Urinary bladder (tissue), 4 donors: ENCODE data around the gene ASIC3. TPM values are rescaled to one million over a fixed set of nuclear protein-coding genes. Genes with fewer than 3 reads are reported as not detected.

Experiments used
- DNase-seq: peaks from one replicate; pipeline ENCODE4 v3.0.0-alpha.2; 2015; ENCODE audit errors: extremely low spot score
- H3K27ac ChIP-seq: one replicate; pipeline ENCODE4 v1.5.1; 2013; ENCODE audit warnings: low read depth, mild to moderate bottlenecking, moderate library complexity
- H3K36me3 ChIP-seq: one replicate; pipeline ENCODE4 v1.6.1; 2013; ENCODE audit warnings: mild to moderate bottlenecking, moderate library complexity; ENCODE audit not compliant: insufficient read depth
- H3K4me1 ChIP-seq: one replicate; pipeline ENCODE4 v1.6.1; 2013; ENCODE audit warnings: mild to moderate bottlenecking, moderate library complexity; ENCODE audit not compliant: insufficient read depth
- H3K4me3 ChIP-seq: one replicate; pipeline ENCODE4 v1.5.1; 2013; ENCODE audit warnings: low read depth, low read length
- WGBS: extraction: QIAGEN DNeasy Blood & Tissue Kit; methylation state at CpG from one replicate; pipeline ENCODE4 v1.1.7; 2013; 5-methylcytosine and 5-hydroxymethylcytosine counted together
- polyA plus RNA-seq: library from polyadenylated mRNA; stranded (reverse); fragments of 200-250 nt; gene quantifications from one replicate; pipeline ENCODE4 v1.2.3, GENCODE V29; 2013
- total RNA-seq: library from RNA; depleted of rRNA; stranded (reverse); fragments of >200 nt; gene quantifications from one replicate; pipeline ENCODE4 v1.2.3, GENCODE V29; 2014
- donor health status: healthy with polysubstance abuse.
- donor health status: healthy.

Gene ASIC3
- total and polyA plus RNA-seq, 2 donors = 1.1 to 2.0 TPM

DNA sequence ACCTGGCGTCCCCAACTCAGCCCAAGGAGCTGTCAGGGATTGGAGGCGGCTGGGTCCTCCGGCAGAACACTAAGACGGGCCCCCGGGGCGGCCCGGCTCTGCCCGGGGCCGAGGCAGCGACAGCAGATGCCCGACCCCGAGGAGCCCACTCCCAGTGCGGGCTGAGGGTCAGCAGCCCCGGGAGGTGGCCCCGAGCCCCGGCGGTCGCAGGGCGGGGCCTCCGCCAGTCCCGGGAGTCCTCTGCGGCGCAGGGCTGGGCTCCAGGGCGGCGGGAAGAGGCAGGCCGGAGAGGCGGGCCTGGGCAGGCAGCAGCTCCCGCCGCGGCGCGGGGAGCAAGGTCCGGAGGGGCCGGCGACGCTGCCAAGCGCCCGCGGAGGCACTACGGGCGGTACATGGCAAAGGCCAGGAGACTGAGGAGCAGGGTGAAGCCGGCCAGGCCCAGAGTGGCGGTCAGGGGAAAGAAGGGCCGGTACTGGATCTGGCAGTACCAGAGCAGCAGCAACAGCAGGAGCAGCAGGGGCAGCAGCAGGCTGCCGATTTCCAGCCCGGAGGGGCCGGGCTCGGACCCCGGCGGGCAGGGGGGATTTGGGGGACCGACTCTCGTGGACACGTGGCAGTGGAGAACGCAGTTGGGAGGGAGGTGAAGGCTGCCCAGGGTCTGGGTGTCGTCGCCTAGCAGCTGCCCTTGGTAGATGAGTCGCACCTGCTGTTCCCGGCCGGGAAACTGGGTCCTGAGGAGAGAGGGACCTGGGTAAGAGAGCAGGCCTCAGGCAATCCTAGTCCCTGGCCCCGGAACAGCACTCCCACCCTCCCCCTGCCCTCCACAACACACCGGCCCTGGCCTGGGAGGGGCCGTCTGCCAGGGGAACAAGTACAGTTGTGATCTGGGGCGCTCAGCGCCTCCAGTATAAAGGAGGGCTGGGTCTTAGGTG, 33.1 kb downstream of the ASIC3 start:
- Histone ChIP-seq H3K4me3 (peak overlapping the region; percentile 24), H3K36me3 (no peaks in the 10 kb centered on the region), H3K4me1 (no peaks in the 10 kb centered on the region), H3K27ac (peak overlapping the region; percentile 86)
- 18% methylated on average over 64 of the region's 64 CpGs for WGBS
- no peak for DNase-seq

DNA sequence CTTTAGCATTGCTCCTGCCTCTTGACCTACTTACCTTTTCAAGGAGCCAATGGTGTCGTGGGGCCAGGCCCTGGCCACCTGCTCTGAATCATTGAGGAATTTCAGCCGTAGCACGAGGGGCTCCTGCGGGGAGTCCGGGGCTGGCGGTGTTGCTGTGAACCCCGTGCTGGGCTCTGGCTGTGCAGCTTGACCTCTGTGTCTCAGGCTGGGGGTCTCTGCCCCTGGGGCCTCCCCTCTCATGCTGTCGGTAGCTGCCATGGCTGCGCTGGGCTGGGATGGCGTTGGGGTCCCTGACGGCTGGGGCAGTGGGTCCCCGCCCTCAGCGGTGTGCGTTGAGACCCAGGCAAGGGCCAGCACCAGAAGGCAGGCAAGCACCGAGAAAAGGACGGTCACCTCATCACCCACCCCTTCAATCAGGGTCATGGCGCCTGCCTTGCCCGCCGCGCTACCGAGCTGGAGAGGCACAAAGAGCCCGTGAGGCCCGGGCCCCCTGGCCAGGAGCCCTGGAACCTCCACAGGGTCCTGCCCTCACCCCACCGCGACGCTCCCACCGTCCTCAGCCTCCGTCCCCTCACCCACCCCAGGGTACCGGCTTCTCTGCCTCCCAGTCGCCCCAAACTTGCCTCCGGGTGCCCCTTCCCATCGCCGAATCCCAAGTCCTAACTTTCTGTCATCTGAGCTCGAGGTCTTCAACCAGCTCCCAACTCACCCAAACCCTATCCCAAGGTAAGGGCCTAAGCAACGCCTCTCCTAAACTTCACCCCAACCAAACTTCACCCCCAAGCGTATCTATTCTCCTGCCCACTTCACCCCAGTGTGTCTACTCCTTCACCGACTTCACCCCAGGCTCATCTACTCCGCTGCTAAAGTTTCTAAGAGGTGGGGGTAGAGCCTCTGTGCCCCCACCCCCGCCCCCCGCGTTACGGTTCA, 34.1 kb downstream of the ASIC3 start:
- no peaks in the 10 kb centered on the region for H3K4me1 ChIP-seq
- 54% methylated on average over 42 of the region's 42 CpGs for WGBS
- no peak for DNase-seq
- no peaks in the 10 kb centered on the region for H3K36me3 ChIP-seq
- H3K27ac ChIP-seq = peak overlapping the region; percentile 88
- H3K4me3 ChIP-seq = peak overlapping the region; percentile 80

- no peak for DNase-seq
- no peaks in the 10 kb centered on the region for H3K4me1 ChIP-seq
- under 1% methylated on average over 69 of the region's 69 CpGs for whole genome bisulfite sequencing
These were observed 34.9 kb downstream of the ASIC3 start, which contains the start of gene TMUB1 for GRCh38 chr7:151083071-151083823. TSS of gene TMUB1 (minus strand) at chr7:151083493. CDS start at chr7:151082563, 930 bp downstream.

GRCh38 chr7:151083824-151084160, 35.5 kb downstream of the ASIC3 start:
- Histone ChIP-seq H3K4me1 (no peaks in the 10 kb centered on the region), H3K4me3 (peak overlapping the region; percentile 80), H3K27ac (no peak overlapping the region), H3K36me3 (no peaks in the 10 kb centered on the region)
- 30% methylated on average over 3 of the region's 3 CpGs for WGBS
- DNase-seq = no peak

More at GRCh38 chr7:151083071-151083823, 34.9 kb downstream of the ASIC3 start, which contains the start of gene TMUB1:
- Histone ChIP-seq H3K36me3 (no peaks in the 10 kb centered on the region), H3K27ac (peak within 1 kb of the TSS; percentile 88), H3K4me3 (peak within 1 kb of the TSS; percentile 80)

- Histone ChIP-seq H3K4me3 (no peak overlapping the region), H3K4me1 (no peaks in the 10 kb centered on the region), H3K36me3 (no peaks in the 10 kb centered on the region), H3K27ac (no peak overlapping the region)
- WGBS = 27% methylated on average over 5 of the region's 5 CpGs
- DNase-seq = no peak
These were observed 37.0 kb downstream of the ASIC3 start for GRCh38 chr7:151085329-151085690.

DNA sequence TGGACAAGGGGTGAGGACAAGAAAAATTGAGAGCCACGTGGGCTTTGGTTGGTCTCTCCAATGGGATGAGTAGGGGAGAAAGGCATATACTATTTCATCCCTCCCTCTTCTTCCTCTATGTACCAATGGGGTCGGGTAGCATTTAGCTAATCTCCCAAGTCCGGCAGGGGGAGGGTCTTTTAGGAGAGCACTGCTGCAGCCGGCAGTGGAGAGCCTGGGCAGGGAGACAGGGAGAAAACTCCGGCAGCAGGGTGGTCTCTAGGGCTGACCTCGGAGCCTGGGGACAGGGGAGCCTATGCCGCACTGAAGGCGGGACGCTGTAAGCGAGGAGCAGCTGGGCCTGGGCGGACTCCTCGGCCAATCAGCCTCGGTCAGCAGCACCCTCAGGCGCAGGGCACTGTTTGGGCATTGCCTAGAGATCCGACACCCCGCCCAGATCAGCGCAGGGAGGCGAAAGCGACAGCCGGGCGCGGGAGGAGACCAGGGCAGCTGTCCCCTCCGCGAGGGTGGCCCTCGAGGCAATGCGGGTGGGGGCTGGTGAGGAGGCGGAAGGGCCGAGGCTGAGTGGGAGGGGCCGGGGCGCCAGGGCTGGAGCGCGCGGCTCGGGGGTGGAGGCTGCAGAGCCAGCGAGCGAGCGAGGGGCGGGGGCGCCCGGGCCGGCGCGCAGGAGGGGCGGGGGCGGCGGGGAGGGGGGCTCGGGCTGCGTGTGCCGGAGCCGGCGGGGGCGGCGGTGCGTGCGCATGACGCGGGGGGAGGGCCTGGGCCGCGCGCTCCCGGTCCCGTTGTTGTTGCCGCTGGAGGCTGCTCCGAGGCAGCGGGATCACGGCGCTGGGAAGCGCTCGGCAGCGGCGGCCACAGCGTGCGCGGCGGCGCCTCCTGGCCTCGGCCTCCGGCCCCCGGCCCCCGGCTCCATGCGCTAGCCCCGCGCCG, 37.6 kb downstream of the ASIC3 start, which contains the start of gene AGAP3:
Gene AGAP3 (plus strand): TSS at position 785 of the 930 bp plus-strand sequence. CDS start 267 bp downstream, outside the sequence.
- Histone ChIP-seq H3K4me1 (no peaks in the 10 kb centered on the region), H3K4me3 (peak within 1 kb of the TSS; percentile 79), H3K27ac (peak within 1 kb of the TSS; percentile 60), H3K36me3 (no peaks in the 10 kb centered on the region)
- WGBS = under 1% methylated on average over 84 of the region's 84 CpGs
- peak; percentile 57 for DNase-seq

DNA sequence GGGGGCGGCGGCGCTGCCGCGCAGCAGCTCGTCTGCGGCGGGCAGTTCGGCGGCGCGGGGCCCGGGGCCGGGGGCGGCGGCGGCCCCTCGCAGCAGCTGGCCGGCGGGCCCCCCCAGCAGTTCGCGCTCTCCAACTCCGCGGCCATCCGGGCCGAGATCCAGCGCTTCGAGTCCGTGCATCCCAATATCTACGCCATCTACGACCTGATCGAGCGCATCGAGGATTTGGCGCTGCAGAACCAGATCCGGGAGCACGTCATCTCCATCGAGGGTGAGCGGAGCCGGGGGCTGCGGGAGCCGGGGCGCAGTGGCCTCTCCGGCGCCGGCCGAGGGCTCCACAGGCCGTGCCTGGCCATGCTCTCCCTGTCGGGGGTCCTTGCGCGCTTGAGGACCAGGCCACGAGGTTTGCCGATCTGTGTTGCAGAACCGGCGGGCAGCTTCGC, 38.5 kb downstream of the ASIC3 start:
- WGBS = under 1% methylated on average over 51 of the region's 56 CpGs
- H3K4me3 ChIP-seq = peak overlapping the region; percentile 79
- H3K27ac ChIP-seq = peak overlapping the region; percentile 51
- H3K36me3 ChIP-seq = no peaks in the 10 kb centered on the region
- no peaks in the 10 kb centered on the region for H3K4me1 ChIP-seq
- DNase-seq = no peak

DNA sequence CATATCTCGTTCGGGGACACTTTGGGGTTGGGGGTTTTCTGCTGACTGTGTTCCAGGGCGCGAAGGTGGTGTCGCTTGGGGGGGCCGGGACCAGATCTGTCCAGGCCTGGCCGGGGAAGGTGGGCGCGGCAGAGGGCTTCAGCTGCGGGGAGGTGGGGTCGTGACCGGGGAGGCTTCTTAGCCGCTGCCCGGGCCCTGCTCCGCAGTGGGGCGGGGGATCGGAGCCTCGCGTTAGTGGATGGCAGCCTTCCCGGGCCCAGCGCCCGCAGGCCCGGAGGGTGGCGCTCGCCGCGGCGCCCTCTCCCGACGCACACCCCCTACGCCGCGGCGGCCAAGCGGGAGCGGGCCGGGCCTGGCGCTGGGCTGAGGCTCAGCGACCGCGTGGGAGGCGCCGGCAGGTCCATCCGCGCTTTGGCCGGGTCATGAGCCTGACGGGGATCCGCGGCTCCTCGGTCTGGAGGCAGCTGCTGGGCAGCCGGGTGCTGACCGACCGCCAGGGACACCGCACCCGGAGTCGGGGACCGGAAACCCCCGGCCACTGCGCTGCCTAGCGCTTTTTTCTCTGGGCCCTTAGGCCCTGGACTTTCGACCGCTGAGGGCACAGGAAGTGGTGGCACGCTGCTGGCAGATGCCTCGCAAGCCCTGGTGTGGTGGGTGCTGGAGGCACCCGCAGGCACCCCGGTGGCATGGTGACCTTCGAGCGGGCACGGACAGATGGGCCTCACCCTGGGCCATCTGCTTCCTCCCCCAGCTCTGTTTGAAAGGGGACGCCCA, 39.1 kb downstream of the ASIC3 start:
- WGBS = 2% methylated on average over 69 of the region's 70 CpGs
- DNase-seq = no peak
- H3K4me1 ChIP-seq = no peaks in the 10 kb centered on the region
- H3K36me3 ChIP-seq = no peaks in the 10 kb centered on the region
- H3K4me3 ChIP-seq = peak overlapping the region; percentile 79
- peak overlapping the region; percentile 65 for H3K27ac ChIP-seq

DNA sequence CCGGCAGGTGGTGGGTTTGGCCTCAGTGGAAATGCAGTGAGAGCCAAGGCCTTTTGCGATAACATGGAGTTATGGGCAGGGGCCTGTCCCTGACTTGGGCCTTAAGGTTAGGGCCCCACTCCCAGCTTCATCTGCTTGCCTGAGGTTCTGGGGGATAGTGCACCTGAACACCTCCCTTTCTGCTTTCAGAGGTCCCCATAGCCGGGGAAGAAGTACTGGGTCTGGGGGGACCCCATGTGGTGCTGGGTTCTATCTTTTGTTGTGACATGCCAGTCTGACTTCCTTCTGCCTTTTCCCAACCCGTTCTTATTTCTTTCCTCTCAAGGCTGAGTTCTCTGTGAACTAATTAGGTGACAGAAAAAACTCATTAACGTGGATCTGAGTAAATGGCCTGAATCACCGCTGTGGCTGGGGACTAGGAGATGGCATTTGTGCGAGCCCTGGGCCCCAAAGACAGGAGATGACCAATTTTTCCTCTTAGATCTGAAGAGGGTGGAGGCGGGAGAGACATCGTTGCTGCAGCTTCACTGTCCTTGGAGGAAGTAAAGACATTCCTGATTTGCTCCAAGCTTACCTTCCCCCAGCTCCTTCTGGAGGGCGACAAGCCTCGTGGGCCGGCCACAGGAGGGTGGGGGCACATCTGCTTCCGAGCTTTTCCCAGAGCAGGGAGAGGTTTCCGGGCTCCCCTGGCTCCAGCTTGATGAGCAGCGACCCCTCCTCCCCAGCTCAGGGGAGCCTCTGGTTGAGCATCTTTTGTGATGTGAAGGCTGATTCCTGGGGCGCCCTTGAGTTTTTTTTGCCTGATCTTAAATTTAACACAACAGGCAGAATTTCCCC, 39.9 kb downstream of the ASIC3 start:
- peak overlapping the region; percentile 65 for H3K27ac ChIP-seq
- H3K36me3 ChIP-seq = no peaks in the 10 kb centered on the region
- no peaks in the 10 kb centered on the region for H3K4me1 ChIP-seq
- no peak for DNase-seq
- 35% methylated on average over 16 of the region's 16 CpGs for WGBS
- peak overlapping the region; percentile 79 for H3K4me3 ChIP-seq

DNA sequence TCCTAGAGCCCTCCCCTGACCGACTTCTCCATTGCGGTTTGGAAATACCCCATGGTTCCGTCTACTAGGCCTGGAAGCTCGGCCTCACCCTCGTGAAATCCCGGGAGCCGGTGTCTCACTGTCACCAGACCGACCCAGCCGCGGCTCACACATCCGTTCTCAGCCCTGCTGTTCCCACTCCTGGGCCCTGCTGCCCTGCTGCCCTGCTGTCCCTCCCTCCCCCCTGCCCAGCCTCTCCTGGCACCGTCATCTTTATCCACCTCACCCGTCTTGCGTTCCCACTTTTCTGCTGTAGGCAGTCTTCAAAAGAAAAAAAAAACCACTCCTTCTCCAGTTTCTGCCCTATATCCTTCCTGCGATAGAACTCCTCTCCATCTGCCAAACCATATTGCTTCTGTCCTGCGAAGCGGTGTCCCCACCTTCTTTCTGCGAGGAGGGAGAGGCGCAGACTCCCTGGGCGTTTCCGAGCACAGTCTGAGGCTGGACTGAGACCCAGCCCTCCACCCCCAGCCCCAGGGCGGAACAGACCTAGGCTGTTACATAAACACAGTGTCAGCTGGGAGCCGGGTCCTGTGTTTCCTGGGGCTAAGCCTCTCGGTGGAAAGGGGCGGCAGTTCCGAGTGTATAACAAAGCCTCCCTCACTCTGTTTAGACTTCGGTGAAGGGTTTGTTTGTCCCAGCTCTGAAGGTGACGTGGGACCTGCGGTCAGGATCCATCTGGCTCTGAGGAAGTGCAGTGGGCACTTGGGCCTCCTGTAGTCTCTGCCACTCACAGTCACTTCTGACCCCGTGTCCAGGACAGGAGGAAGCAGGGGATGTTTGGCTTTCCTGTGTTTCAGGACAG, 40.7 kb downstream of the ASIC3 start:
- Histone ChIP-seq H3K4me1 (no peaks in the 10 kb centered on the region), H3K36me3 (no peaks in the 10 kb centered on the region), H3K27ac (peak overlapping the region; percentile 65), H3K4me3 (peak overlapping the region; percentile 5)
- 16% methylated on average over 30 of the region's 30 CpGs for WGBS
- DNase-seq = peak; percentile 36
